Stimulated activated CD8-positive, alpha-beta memory T cell treated with anti-CD3 and anti-CD28 coated beads, Interleukin-4, amount 100 ng/mL, for 48 hours (primary cell): ENCODE data around the gene PAK5.
"Not testable (repeated sequence)": the region's sequence is repeated elsewhere in the genome, so short reads cannot be mapped to it uniquely, and the experiment has no call there.

Experiments
- DNase-seq: peaks from one replicate; pipeline ENCODE4 v3.0.0-alpha.2; 2020

PAK5 gene

DNA sequence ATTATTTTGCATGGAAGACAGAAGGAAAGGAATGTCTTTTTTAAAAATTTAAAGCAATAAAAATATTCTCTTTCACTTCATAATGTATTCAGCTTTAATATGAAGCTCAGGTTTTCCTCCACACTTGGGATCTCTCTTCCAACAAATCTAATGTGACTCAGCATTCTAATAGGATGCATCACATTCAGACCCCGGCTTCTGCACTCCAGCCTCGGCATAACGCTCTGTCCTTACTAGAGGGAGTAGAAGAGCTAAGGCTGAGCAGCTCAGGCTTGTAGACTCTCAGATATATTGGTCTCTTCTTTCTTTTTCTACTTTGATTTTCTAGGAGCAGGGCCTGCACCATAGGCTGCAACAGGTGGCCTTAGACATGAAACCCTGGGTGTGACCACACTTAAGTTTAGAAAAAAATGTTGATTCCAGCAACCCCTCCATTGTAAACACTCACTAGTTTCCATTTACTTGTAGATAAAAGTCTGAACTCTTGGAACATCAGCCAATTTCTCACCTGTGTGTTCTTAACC lies 161.7 kb downstream of the PAK5 start:
- no peak for DNase-seq

DNA sequence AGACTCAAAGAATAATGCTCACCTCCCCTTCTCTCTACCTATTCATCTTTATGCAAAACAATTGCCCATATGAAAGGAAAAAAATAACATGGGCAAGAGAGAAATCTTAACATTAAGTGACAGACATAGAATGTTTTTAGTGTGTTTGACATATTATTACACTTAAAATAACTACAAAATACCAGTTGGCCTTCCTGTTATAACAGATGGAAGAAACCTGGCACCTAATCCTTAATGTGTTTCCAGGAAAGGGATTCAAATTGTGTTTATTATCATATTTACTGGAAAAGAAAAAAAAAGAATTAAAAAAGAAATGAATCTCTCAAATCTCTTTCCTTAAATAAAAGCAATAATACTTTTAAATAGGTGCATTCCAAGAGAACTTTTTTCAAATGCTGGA lies 165.9 kb downstream of the PAK5 start:
- DNase-seq, result no peak

DNA sequence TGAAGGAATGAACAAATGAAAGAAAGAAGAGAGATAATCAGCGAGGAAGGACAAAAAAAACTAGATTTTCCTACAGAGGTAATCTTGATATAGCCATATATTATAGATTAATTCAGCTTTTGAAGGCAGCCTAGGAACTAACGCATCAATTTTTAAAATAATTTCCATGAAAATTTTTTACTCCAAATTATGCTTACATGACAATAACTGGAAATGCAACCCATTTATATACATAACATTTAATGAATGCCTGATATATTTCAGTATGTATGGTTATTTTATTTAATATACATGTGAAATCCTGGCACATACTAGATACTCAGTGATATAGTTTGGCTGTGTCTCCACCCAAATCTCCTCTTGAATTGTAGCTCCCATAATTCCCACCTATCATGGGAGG lies 166.8 kb downstream of the PAK5 start:
- DNase-seq, result no peak

DNA sequence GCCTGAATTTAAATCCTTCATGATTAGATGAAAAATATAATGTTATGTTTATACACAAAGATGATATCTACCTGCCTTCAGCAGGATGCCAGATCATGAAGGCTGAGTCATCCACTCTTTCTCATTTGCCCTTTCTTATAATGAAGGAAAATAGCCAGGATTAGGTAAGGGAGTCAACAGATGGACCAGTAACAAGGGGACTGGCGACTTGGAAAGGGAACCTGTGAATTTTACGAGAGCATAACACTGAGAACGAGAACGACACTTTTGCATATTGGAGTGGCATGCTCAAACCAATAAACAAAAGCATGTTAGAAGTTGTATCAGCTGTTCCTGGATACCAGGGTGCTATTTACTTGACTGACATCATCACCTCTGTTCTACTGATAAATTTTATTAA lies 170.5 kb downstream of the PAK5 start:
- no peak for DNase-seq

DNA sequence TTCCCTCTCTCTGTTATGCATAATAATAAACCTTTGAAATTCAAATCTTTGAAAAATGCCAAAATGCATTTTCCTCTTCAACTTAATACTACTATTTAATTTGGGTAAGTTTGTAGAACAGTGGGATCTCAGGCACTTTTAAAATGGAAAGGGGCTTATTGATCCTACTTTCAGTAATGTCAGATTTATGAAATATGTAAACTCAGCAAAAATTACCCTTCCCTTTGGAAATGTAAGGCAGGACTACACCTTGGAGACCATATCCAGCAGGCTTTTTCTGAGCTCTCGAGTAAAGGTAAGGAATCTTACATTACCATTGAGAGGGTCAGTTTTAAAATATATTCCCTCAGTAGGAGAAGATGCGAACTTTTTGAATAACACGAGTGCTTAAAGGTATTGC lies 175.5 kb downstream of the PAK5 start:
- no peak for DNase-seq

DNA sequence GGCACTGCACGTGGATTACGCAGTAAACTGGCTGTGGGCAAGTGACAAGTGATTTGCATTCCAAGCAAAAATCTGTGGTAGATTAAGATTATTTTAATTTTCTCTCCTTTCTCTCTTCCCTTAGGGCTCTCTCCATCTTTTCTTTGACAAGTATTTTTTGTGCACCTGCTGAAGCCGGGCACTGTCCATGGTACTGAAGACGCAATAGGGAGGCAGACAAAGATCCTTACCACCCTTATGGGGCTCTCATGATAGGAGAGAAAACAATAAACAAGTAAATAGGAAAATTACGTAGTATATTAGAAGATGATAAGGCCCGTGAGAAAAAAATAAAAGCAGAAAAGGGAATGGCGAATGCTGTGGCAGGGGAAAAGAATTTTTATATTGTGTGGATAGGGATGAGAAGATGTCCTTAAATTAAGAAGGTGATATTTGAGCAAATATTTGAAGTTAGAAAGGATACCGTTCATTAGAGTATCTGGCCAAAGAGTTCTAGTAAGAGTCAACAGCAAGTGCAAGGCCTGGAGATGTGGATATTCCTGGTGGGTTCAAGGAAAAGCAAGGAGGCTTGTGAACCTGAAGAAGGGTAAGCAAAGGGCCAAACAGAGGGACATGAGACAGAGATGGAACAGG lies 178.5 kb downstream of the PAK5 start:
- no peak for DNase-seq

DNA sequence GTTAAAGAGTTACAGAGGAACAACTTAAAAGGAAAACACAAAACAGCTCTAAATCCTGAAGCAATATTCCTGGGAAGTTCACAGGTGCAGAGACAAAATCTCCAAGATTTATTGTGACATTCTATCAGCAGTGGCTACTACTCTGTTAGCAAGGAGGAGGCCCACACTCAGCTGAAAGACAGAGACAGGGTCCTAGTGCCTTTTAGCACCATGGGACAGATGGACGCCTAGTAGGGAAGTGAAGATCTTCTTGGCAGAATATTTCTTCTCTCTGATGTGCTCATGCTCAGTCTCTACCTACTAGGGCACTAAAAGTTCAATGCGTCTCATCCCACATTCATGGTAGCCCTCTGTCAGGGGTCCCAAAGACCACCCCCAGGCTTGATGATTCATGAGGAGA lies 191.1 kb downstream of the PAK5 start:
- no peak for DNase-seq

DNA sequence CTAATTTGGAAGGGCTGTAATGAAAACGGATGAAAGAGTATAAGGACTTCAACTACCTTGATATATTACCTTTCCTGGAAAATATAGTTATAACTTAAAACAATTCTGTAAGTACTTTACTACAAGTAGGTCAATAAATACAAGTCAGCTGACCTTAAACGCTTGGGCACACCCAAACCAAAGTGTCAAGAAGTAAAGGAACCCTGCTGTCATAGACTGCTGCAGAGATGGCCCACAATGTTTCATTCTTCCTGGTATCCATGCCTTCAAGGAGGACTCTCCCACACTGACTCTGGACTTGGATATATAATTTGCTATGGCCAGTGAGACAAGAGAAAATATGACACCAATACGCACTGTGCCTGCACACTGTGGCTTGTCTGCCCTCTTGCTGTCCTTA lies 192.5 kb downstream of the PAK5 start:
- no peak for DNase-seq

DNA sequence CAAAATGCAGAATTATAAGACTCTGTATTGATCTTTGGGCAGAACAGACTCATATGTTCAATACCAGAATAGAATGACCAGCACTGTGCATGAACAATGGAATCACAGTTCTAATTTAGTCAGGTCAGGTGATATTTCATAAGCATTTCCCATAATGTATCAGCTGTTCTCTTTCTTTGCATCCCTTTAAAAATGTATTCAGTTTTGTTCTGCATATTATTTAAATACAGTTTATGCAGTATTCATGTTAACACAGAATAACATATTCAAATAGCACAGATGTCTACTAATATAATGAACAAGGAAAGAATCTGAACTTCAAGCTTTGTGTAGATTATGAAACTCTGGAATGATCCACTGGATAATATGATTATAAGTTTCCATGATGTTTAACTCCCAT lies 196.0 kb downstream of the PAK5 start:
- DNase-seq, result no peak

DNA sequence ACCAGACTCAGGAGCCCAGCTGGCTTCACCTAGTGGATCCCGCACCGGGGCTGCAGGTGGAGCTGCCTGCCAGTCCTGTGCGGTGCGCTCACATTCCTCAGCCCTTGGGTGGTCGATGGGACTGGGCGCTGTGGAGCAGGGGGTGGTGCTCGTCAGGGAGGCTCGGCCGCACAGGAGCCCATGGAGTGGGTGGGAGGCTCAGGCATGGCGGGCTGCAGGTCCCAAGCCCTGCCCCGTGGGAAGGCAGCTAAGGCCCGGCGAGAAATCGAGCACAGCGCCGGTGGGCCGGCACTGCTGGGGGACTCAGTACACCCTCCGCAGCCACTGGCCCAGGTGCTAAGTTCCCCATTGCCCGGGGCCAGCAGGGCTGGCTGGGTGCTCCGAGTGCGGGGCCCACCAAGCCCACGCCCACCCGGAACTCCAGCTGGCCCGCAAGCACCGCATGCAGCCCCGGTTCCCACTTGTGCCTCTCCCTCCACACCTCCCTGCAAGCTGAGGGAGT lies 197.3 kb downstream of the PAK5 start:
- not testable (repeated sequence) for DNase-seq

DNA sequence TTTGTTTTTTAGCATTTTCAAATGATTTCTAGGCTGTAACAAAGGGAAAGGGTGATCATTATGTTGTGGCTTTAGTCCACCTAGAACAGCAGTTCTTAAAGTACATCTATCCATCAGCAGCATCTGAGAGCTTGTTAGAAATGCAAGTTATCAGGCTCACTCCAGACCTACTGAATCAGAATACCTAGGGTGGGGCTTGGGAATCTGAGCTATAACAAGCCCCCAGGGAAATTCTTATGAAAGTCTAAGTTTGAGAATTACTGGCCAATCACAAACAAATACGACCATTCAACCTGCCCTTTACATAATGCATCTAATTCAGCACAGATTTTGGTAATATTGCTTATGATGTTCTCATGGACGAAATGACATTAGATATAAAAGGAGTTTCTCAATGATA lies 201.0 kb downstream of the PAK5 start:
- no peak for DNase-seq

DNA sequence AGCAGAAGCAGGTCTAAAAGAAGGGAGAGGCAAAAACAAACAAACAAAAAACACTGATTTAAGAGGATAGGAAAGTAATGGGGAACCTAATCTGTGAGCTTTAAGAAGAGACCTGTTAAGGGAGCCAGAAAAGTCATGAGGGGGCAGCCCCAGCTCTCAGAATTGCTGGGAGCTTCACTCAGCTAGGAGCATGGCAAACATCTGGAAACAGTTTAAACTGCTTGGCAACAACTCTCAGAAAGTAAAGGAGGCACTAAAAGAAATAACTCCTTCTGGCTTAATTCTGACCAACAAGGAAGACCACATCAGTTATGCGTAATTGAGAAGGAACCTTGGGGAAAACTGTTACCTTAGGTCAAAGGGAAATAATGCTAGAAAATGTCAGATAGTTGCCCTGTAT lies 203.1 kb downstream of the PAK5 start:
- no peak for DNase-seq

DNA sequence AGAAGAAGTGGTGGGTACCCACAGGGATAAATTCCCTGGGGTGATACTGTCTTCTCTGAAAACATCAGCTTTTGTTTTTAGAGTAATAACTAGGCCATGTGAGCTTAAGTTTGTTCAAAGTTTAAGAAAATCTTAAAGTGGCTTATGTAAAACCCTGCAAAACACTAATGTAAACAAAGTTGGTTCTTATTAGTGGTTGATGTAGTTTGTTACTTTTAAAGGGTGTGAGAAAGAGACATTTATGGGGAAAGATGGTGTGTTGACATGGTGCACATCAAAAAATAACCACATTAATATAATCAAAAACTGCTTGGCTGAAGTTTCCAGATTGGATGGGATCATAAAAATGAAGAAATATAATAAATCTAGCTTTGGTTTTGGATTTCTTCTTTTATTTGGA lies 204.5 kb downstream of the PAK5 start:
- DNase-seq, result no peak

DNA sequence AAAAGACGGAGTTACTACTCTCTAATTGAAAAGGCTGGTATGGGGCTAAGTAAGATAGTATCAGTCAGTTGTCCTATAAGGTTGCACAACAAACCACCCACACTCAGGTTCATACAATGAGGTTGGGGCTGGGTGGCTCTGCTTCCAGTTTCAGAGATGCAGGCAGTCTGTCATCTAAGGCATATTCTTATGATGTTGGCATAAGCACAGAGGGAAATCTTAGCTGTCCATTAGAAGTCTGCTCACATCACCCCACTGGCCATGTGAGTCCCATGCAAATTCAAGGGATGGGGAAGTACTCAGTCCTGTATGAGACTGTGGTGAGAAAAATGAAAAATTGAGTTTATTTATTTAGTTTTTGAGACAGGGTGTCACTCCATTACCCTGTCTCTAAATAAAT lies 205.9 kb downstream of the PAK5 start:
- DNase-seq, result no peak

DNA sequence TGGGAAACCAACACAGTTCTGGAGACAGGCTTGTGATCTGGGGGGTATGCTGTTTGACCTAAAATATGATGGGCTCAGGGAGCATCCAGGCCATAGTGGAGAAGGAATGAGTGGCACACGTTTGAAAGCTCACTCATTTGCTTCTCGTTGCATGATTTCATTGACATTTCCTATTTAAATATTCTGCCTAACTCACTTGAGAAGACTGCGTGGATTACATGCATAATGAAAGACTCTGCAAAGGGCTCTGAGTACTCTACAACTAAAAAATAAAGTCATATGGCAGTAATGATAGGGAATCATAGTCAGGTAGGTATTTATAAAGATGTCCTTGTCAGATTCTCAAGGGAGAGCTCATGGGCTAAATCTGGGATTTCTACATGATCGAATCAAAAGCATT lies 206.6 kb downstream of the PAK5 start:
- no peak for DNase-seq

DNA sequence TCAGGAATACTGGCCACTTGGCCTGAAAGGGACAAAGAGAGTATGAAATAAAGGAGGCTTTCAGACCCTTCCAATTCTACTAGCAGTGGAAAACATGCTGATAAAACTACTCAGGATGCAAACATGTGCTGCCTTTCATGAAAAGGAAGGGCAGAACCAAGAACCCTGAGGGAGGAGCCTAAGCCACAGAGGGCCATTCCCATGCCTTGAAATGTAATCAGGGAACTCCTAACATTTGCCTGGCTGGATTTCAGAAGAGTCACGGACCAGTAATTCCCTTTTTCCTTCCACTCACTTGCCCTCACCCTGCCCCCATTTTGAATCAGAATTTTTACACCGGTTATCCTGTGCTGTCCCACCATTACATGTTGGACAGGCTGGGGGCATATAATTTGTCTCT lies 208.3 kb downstream of the PAK5 start:
- no peak for DNase-seq

DNA sequence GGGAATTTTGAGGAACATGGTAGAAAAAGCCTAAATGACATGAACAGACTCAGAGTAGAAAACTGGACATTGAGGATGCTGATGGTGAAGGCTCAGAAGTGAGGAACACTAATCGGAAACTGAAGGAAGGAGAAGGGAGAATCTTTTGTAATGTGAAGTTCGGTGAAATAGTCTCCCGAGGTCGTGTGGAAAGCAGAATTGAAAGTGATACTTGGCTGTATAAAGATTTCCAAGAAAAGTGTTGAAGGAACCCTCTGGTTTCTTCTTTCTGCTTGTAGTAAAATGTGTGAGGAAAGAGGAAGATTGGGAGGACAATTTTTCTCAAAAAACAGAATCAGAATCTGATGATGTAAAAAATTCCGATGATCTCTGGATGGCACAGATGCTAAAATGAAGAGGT lies 209.0 kb downstream of the PAK5 start:
- no peak for DNase-seq

DNA sequence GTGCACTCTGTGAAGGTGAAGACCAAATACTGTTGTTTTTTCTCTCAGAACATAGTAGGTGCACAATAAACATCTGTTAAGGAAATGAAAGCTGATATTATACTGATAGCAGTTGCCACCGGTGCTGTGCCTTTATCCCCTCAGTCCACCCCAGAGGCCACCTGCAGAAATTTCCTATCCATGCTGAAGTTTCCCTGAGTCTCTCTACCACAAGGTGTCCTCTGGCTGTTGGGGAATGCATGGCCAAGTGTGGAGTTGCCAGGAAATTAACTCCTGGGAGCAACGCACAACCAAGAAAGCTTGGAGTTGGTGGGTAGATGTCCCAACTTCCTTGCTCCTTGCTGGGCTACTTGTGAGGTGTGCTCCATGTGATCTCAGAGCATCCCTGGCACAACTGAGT lies 210.3 kb downstream of the PAK5 start:
- DNase-seq, result no peak

DNA sequence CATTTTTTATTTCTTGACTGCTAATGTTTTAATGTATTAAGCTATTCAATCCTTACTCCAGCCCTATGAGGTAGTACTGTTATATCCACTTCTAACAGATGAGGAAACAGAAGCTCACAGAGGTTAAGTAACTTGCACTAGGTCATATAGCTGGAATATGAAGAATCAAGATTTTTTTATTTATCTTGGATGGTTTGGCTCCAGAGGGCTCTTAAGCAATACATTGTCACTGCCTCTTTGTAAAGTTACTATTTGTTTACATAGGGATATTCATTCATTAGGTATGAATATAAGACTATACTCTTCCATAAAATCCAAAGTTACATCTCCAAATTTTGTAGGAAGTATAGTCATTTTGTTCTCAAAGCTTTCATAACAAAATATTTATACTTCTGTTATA lies 210.7 kb downstream of the PAK5 start:
- no peak for DNase-seq

DNA sequence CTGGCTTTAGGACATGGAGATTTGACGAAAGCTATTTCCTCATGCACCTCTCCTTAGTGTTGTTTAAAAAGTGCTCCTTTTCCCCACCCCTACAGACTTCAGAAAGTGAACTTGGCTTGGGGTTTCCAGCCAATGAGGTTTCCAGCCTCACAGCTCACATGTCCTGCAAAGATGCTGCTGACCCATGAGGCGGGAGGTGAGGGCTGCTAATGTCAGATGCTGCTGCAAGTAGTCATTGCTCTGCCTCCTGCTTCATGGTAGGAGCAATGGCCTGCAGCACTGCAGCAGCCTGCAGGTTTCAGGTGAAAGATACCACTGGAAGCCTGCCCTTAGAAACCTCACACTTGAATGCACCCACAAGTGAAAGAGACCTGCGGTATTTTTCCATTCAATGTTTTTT lies 211.7 kb downstream of the PAK5 start:
- DNase-seq, result no peak

DNA sequence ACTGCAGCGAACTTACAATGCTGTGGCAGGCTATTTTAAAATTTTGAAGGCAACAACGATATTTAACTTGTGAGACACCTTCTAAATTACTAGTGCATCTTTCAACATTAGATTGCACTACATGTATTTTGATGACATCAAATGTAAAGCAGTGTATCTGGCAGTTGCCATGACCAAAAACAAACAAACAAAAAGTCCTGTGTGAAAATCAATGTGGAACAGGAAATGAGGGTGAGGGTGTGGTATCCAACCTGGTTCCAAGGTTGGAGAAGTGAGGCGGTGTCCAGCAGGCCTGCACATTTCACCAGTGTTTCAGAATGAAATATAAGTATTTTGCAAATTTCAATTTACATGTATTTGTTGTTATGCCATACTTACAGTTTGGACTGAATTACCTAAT lies 212.5 kb downstream of the PAK5 start:
- no peak for DNase-seq

DNA sequence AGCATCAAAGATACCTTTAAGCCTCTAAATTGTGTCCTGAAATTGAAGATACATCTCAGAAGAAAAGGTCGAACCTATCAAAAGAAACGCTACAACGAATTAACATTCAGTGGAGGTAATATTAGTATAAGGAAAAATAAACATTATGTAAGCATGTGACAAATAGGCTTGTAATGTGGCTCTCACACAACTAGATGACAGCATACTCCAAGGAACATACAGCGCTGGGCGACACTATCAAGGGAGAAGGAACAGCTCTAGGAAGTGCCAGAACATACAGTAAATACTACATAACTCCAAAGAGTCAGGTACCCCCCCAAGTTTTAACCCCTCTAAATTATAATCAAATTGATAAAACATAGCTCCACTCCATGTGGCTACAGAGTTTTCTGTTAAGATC lies 220.9 kb downstream of the PAK5 start:
- no peak for DNase-seq

DNA sequence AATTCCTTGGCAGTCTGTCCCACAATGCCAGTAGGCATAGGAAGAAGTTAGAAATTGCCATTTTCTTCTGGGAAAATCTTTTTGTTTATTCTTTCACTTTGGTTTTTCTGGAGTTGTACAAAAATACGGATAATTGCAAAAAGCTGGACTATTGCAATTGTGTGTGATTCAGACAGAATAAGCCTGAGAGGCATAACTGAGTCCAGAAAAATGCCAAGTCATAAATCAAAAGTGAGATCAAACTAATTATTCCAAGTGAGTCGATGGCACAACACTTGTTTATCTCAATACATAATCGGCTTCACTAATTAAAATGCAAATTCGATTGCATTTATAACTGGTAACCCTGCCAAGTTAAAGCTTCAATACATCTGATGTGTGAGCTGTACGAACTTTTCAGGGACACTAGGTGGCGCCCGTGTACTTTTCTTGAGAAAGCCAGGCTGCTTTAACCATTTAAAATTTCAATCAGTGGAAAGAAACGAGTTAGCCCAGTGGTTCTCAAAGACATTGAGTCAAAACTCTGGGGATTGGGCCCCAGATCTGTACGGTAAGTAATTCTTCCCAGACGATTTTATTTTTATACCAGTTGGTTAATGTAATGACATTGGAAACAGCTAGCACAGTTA lies 221.9 kb downstream of the PAK5 start:
- DNase-seq, result peak; percentile 65

DNA sequence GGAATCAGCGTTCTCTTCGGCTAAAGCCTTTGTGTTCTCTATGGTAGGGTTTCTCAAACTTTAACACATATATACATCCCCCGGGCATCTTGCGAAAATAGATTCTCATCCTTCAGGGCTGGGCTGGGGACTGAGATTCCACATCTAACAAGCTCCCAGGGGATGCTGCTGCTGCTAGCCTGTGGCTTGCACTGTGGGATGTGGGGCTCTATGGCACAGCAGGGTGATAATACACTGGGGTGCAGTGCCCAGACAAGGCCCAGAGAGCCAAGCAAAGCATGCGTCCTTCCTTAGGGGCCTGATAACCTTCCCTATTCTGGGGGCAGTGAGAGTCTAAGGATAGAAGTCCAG lies 222.4 kb downstream of the PAK5 start:
- no peak for DNase-seq
